GM12878 (cell line): ENCODE data around the gene ZNF692. TPM values are rescaled to one million over a fixed set of nuclear protein-coding genes. Genes with fewer than 3 reads are reported as not detected.

Experiments
- ATAC-seq: fragments of 200-7000 bp; cut with Tn5 transposase; 3 replicates; pipeline ENCODE4 v1.9.1; 2020; ENCODE audit warnings: mild to moderate bottlenecking, moderate library complexity
- BruUV-seq: library from RNA; stranded (reverse); fragments of 400-500 nt; replicated peaks from 2 replicates; lab custom pipeline; 2021; lab: Mats Ljungman, UMichigan
- CTCF ChIA-PET: fragments of 300-600 bp; sonication (Branson Sonifier 250); formaldehyde crosslinking; extraction: SDS; loops from one replicate; lab custom pipeline; 2021; ENCODE audit warnings: inconsistent platforms; lab: Yijun Ruan, JAX
- POLR2A ChIA-PET: fragments of 350-600 bp; formaldehyde crosslinking; extraction: SDS; loops from one replicate; lab custom pipeline; 2021; ENCODE audit warnings: inconsistent platforms; lab: Charles Lee
- RAD21 ChIA-PET: fragments of 300-600 bp; sonication (Branson Sonifier 250); formaldehyde crosslinking; loops from one replicate; lab custom pipeline; 2023; ENCODE audit warnings: antibody characterized with exemption; ENCODE audit not compliant: unreplicated experiment; lab: Charles Lee
- SMC1A ChIA-PET: fragments of 300-600 bp; sonication (Branson Sonifier 250); formaldehyde crosslinking; loops from one replicate; lab custom pipeline; 2023; ENCODE audit not compliant: unreplicated experiment, uncharacterized antibody; lab: Charles Lee
- DNase-seq: peaks from one replicate; pipeline ENCODE4 v3.0.0-alpha.2; 2011; ENCODE audit warnings: low read depth, low spot score
- FAIRE-seq: peaks from 3 replicates; lab custom pipeline; 2011; peaks lifted over from hg19 to GRCh38; lab: Jason Lieb, UNC
- H2AFZ ChIP-seq: 2 replicates; pipeline ENCODE4 v1.6.0; 2011; ENCODE audit warnings: low read depth, low read length, control low read depth; ENCODE audit not compliant: control insufficient read depth
- H3K27ac ChIP-seq: 2 replicates; pipeline ENCODE4 v1.5.1; 2011; ENCODE audit warnings: control low read depth; ENCODE audit not compliant: control insufficient read depth, insufficient read depth
- H3K27me3 ChIP-seq, 2 experiments: replicated peaks in 1 of 2; 2 replicates each; pipeline versions ENCODE4 v1.6.0 to v1.6.1; 2011; ENCODE audit warnings: low read length in 1 of 2; ENCODE audit not compliant: control insufficient read depth in 2 of 2, insufficient read depth in 2 of 2
- H3K36me3 ChIP-seq, 2 experiments: 2 replicates each; pipeline ENCODE4 v1.5.1; 2011; ENCODE audit warnings: low read length in 1 of 2; ENCODE audit not compliant: control insufficient read depth in 2 of 2, insufficient read depth in 2 of 2
- H3K4me1 ChIP-seq: 2 replicates; pipeline ENCODE4 v1.6.1; 2011; ENCODE audit warnings: mild to moderate bottlenecking, low read length, moderate library complexity, mixed read lengths; ENCODE audit not compliant: control insufficient read depth, insufficient read depth
- H3K4me2 ChIP-seq: 2 replicates; pipeline ENCODE4 v1.6.0; 2011; ENCODE audit warnings: control low read depth; ENCODE audit not compliant: control insufficient read depth, insufficient read depth
- H3K4me3 ChIP-seq: fragments of 200-600 bp; sonication (generic); 2 replicates; pipeline ENCODE4 v1.5.1; 2016
- H3K79me2 ChIP-seq: 2 replicates; pipeline ENCODE4 v1.6.0; 2011; ENCODE audit warnings: low read length; ENCODE audit not compliant: control insufficient read depth, insufficient read depth
- H3K9ac ChIP-seq: 2 replicates; pipeline ENCODE4 v1.8.0; 2011; ENCODE audit warnings: low read length, control low read depth, mixed read lengths; ENCODE audit not compliant: control insufficient read depth, insufficient read depth
- H3K9me3 ChIP-seq: replicated peaks from 3 replicates; pipeline ENCODE4 v1.5.1; 2011; ENCODE audit warnings: mild to moderate bottlenecking, low read length; ENCODE audit not compliant: control insufficient read depth, insufficient read depth
- H4K20me1 ChIP-seq: 2 replicates; pipeline ENCODE4 v1.6.0; 2011; ENCODE audit not compliant: control insufficient read depth, insufficient read depth
- CHD2 ChIP-seq: IDR thresholded peaks from 2 replicates; pipeline ENCODE4 v1.6.1; 2011; ENCODE audit warnings: low read depth, low read length, improper control_type of control experiment, borderline replicate concordance
- CHD4 ChIP-seq: fragments of 200-600 bp; sonication (generic); IDR thresholded peaks from 2 replicates; pipeline ENCODE4 v1.6.1; 2016; ENCODE audit warnings: mild to moderate bottlenecking
- FOS ChIP-seq: IDR thresholded peaks from 3 replicates; pipeline ENCODE4 v1.6.1; 2011; ENCODE audit warnings: borderline replicate concordance; ENCODE audit not compliant: insufficient read length; ENCODE audit errors: extremely low read depth
- HCFC1 ChIP-seq: fragments of 150-350 bp; IDR thresholded peaks from 2 replicates; pipeline ENCODE4 v1.6.1; 2014; ENCODE audit warnings: low read length
- IRF5 ChIP-seq: fragments of 450-650 bp; IDR thresholded peaks from 2 replicates; pipeline ENCODE4 v1.6.1; 2017; ENCODE audit warnings: borderline replicate concordance
- NBN ChIP-seq: fragments of 450-650 bp; IDR thresholded peaks from 2 replicates; pipeline ENCODE4 v1.6.1; 2016
- PML ChIP-seq: IDR thresholded peaks from 2 replicates; pipeline ENCODE4 v1.6.1; 2012; ENCODE audit warnings: low read length, inconsistent platforms
- RAD51 ChIP-seq: fragments of 450-650 bp; IDR thresholded peaks from 2 replicates; pipeline ENCODE4 v1.6.1; 2016; ENCODE audit warnings: moderate library complexity, mild to moderate bottlenecking, inconsistent platforms
- RELB ChIP-seq: fragments of 450-650 bp; IDR thresholded peaks from 2 replicates; pipeline ENCODE4 v1.6.1; 2017; ENCODE audit warnings: low read depth, mild to moderate bottlenecking, moderate library complexity
- SKIL ChIP-seq: fragments of 450-650 bp; IDR thresholded peaks from 2 replicates; pipeline ENCODE4 v1.6.1; 2017; ENCODE audit warnings: mild to moderate bottlenecking, low read depth, inconsistent platforms; ENCODE audit not compliant: poor library complexity, severe bottlenecking
- SMAD1 ChIP-seq: fragments of 450-650 bp; IDR thresholded peaks from 2 replicates; pipeline ENCODE4 v1.6.1; 2018; ENCODE audit warnings: mild to moderate bottlenecking, low read depth; ENCODE audit not compliant: partially characterized antibody
- TBL1XR1 ChIP-seq: IDR thresholded peaks from 2 replicates; pipeline ENCODE4 v1.6.1; 2012; ENCODE audit warnings: low read depth, low read length, improper control_type of control experiment
- ZNF592 ChIP-seq: fragments of 450-650 bp; IDR thresholded peaks from 2 replicates; pipeline ENCODE4 v1.6.1; 2017; ENCODE audit warnings: mild to moderate bottlenecking, moderate library complexity
- ZSCAN29 ChIP-seq: fragments of 450-650 bp; IDR thresholded peaks from 2 replicates; pipeline ENCODE4 v1.6.1; 2017; ENCODE audit warnings: mild to moderate bottlenecking, moderate library complexity
- WGBS: methylation state at CpG from one replicate; pipeline ENCODE4 v1.1.6; 2016; ENCODE audit warnings: low lambda C conversion rate; ENCODE audit not compliant: insufficient replicate concordance, insufficient coverage; ENCODE audit errors: missing lambda C conversion rate; 5-methylcytosine and 5-hydroxymethylcytosine counted together
- in situ Hi-C: fragments of 300-500 bp; cut with MboI; formaldehyde crosslinking; loops from 9 replicates; pipeline ENCODE4 v1.14.3; 2018; ENCODE audit warnings: mixed read lengths
- intact Hi-C: fragments of 100-400 bp; cut with micrococcal nuclease; formaldehyde crosslinking; loops from one replicate; pipeline ENCODE4 v1.14.2; 2022; ENCODE audit not compliant: unreplicated experiment
- polyA plus RNA-seq, 11 experiments: library from polyadenylated mRNA; depleted of rRNA in 4 of 11; unstranded in 6 of 11; stranded (reverse) in 5 of 11; fragments of >200 nt; fragmentation: Nextera tagmentation in 4 of 11; fragmentation: Illumina TruSeq in 1 of 11; extraction: Ambion mirVana in 4 of 11; extraction: Trizol in 1 of 11; gene quantifications; 1 replicate in 1 of 11; 2 replicates in 10 of 11; pipeline versions ENCODE4 v1.2.1 to v1.2.3, GENCODE V29; 2011 to 2016; ENCODE audit warnings: inconsistent platforms in 2 of 11, missing spikeins in 2 of 11, low read depth in 1 of 11
- total RNA-seq, 4 experiments: library from RNA; depleted of rRNA in 3 of 4; stranded (reverse); fragments of >200 nt in 3 of 4; fragmentation: Illumina TruSeq in 1 of 4; extraction: Trizol in 1 of 4; gene quantifications; 2 replicates each; pipeline versions ENCODE4 v1.2.1 to v1.2.3, GENCODE V29; 2013 to 2021

ZNF692 gene
- total and polyA plus RNA-seq, 10 of the 15 experiments (the other 5 are each of a cell fraction or from before 2014, with no cell fraction given) = 5.3 to 76.6 (median 36.9) TPM

GRCh38 chr1:248825136-248825535, 33.7 kb downstream of the ZNF692 start:
- Histone ChIP-seq H4K20me1 (no peaks in the 10 kb centered on the region), H3K27ac (peak overlapping the region; percentile 98), H3K27me3 (no peaks in the 10 kb centered on the region), H3K4me2 (peak overlapping the region; percentile 97), H3K4me1 (peaks cover 13% of the 10 kb centered on the region), H3K36me3 (peaks cover 2 to 13% of the 10 kb centered on the region in 2 experiments; a peak in 3 of 4 replicates), H3K79me2 (peaks cover 35% of the 10 kb centered on the region), H2AFZ (peak overlapping the region; percentile 93), H3K9me3 (no peaks in the 10 kb centered on the region), H3K4me3 (peak overlapping the region; percentile 79), H3K9ac (peak overlapping the region; percentile 81)
- DNase-seq (no peak), ATAC-seq (no peak), FAIRE-seq (no peak)
- WGBS = 20% methylated on average over 10 of the region's 10 CpGs
- SMC1A ChIA-PET = interaction anchor here (2.9 to 4.8 kb wide), 2 partner anchors 13 to 19 kb away, joined by 12 to 48 read pairs; partner anchors contain the start of gene ZNF672
- CTCF ChIA-PET = interaction anchor here (0.8 to 5.2 kb wide), 4 partner anchors 12 to 81 kb away, joined by 5 to 79 read pairs (median 10); partner anchors contain the start of genes PGBD2, ZNF672 and ZNF692
- intact Hi-C loops = no loop called here
- in situ Hi-C loops = no loop called here
- POLR2A ChIA-PET = interaction anchor here (0.6 to 5.2 kb wide), 6 partner anchors 13 to 134 kb away, joined by 3 to 83 read pairs (median 5); partner anchors contain the start of genes ZNF672 and ZNF692
- RAD21 ChIA-PET = interaction anchor here (1.0 to 4.4 kb wide), 8 partner anchors 13 to 137 kb away, joined by 3 to 46 read pairs (median 10); partner anchors contain the start of genes ZNF672 and ZNF692
- BruUV-seq = no TSS peak
- TF ChIP-seq CHD4 = no peak
- TF ChIP-seq ZNF592 = no peak
- TF ChIP-seq SKIL = no peak
- no peak for TF ChIP-seq CHD2
- no peak for TF ChIP-seq SMAD1
- no peak for TF ChIP-seq TBL1XR1
- no peak for TF ChIP-seq ZSCAN29
- TF ChIP-seq HCFC1 = no peak
- TF ChIP-seq PML = no peak
- TF ChIP-seq NBN = no peak
- TF ChIP-seq IRF5 = no peak
- TF ChIP-seq RELB = no peak
- TF ChIP-seq RAD51 = no peak
- TF ChIP-seq FOS = no peak
